GM23248 (cell line): ENCODE data around the gene ANXA11.

Source experiments
- EZH2 ChIP-seq: fragments of 200-600 bp; sonication (generic); IDR thresholded peaks from 2 replicates; pipeline ENCODE4 v1.6.1; 2018; ENCODE audit warnings: antibody characterized with exemption, mild to moderate bottlenecking; ENCODE audit not compliant: insufficient read depth, poor library complexity, severe bottlenecking
- EZH2phosphoT487 ChIP-seq: fragments of 200-600 bp; sonication (generic); IDR thresholded peaks from 2 replicates; pipeline ENCODE4 v1.6.1; 2018; ENCODE audit warnings: antibody characterized with exemption, moderate library complexity, mild to moderate bottlenecking, low read depth; ENCODE audit not compliant: insufficient read depth

DNA sequence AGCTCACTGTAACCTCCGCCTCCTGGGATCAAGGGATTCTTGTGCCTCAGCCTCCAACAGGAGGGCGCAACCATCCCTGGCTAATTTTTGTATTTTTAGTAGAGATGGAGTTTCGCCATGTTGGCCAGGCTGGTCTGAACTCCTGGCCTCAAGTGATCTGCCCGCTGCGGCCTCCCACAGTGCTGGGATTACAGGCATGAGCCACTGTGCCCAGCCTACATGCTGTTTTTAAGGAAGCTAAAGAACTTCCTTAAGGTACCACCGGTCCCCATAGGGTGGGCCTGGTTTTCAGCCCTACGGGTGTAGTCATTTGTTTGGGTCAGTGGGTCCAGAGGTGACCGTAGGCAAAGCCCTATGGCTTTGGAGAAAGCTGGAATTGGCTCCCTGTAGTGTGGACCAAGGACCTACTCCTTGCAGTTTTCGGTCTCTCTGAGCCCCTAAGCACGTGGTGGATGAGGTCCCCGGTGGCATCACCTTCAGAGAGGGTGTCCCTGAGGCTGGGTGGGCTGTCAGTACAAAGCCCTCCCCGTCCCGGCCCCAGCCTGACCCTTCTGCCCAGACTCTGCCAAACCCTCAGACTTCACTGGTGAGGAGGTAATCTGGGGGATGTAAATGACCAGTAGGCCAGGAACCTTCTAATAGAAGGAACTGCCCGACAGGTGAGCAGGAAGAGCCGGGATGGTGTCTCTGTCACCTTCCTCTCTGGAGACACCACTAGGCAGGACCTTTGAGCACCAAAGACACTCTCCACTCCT, 30.5 kb downstream of the ANXA11 start:
- TF ChIP-seq EZH2 (no peak), EZH2phosphoT487 (no peak)
